SU-DHL-6 (cell line): ENCODE results near the gene ELMO1.

Experiments used
- EZH2phosphoT487 ChIP-seq: fragments of 200-600 bp; sonication (generic), shearing (Covaris generic); conservative IDR thresholded peaks from 2 replicates; pipeline ENCODE4 v1.6.1; 2018; ENCODE audit warnings: mild to moderate bottlenecking, antibody characterized with exemption, low read length, moderate library complexity, mixed read lengths
- TF ChIP-seq, protein P1 (sequence below): fragments of 200-600 bp; sonication (generic); IDR thresholded peaks from one replicate; pipeline ENCODE4 v1.5.1; 2017; ENCODE audit warnings: antibody characterized with exemption, mild to moderate bottlenecking, low read length, moderate library complexity; ENCODE audit not compliant: insufficient read depth, poor library complexity, severe bottlenecking

- TF ChIP-seq, protein P1, sequence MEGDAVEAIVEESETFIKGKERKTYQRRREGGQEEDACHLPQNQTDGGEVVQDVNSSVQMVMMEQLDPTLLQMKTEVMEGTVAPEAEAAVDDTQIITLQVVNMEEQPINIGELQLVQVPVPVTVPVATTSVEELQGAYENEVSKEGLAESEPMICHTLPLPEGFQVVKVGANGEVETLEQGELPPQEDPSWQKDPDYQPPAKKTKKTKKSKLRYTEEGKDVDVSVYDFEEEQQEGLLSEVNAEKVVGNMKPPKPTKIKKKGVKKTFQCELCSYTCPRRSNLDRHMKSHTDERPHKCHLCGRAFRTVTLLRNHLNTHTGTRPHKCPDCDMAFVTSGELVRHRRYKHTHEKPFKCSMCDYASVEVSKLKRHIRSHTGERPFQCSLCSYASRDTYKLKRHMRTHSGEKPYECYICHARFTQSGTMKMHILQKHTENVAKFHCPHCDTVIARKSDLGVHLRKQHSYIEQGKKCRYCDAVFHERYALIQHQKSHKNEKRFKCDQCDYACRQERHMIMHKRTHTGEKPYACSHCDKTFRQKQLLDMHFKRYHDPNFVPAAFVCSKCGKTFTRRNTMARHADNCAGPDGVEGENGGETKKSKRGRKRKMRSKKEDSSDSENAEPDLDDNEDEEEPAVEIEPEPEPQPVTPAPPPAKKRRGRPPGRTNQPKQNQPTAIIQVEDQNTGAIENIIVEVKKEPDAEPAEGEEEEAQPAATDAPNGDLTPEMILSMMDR = no peak
- TF ChIP-seq EZH2phosphoT487 = no peak
Measured at GRCh38 chr7:37476881-37477450, 28.3 kb upstream of the ELMO1 start.
